ENCODE measurements around the gene TBX2.

DNA sequence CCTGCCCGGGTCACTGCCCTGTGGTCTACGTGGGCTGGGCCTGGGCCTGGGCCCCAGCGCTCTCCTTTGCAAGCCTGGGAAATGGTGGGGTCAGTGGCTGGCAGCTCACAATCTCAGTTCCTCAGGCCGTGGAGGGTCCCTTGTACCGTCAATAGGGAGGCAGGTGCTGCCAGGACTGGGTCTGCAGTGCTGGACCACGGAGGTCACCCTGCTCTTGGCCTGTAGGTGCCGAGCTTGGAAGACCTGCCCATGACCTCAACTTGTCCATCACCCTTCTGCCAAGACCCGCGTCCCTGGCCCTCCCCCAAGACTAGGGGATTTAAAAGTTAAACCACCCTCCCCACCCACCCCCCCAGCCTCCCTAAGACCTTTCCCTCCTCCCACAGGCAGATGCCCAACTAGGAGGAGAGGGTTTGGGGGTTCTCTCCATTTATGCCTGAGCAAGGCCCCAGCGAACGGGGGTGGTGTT, 2.5 kb downstream of the TBX2 start:
- TF ChIP-seq, protein P1, sequence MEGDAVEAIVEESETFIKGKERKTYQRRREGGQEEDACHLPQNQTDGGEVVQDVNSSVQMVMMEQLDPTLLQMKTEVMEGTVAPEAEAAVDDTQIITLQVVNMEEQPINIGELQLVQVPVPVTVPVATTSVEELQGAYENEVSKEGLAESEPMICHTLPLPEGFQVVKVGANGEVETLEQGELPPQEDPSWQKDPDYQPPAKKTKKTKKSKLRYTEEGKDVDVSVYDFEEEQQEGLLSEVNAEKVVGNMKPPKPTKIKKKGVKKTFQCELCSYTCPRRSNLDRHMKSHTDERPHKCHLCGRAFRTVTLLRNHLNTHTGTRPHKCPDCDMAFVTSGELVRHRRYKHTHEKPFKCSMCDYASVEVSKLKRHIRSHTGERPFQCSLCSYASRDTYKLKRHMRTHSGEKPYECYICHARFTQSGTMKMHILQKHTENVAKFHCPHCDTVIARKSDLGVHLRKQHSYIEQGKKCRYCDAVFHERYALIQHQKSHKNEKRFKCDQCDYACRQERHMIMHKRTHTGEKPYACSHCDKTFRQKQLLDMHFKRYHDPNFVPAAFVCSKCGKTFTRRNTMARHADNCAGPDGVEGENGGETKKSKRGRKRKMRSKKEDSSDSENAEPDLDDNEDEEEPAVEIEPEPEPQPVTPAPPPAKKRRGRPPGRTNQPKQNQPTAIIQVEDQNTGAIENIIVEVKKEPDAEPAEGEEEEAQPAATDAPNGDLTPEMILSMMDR (IDR thresholded peaks at IDR 0.05) = no peak
- TF ChIP-seq POLR2A (IDR thresholded peaks at IDR 0.05) = no peak

All from suprapubic skin (tissue), 3 donors.